Kasumi-1 (cell line): ENCODE data around the gene ADRA2B.
"Not testable (repeated sequence)": the region's sequence is repeated elsewhere in the genome, so short reads cannot be mapped to it uniquely, and the experiment has no call there.

Source experiments
- DNase-seq, 2 experiments: peaks; one replicate each; lab custom pipeline; 2025; lab: John Stamatoyannopoulos, UW

Gene ADRA2B

GRCh38 chr2:96089356-96090195 lies 26.8 kb downstream of the ADRA2B start:
- DNase-seq, result no peak

- DNase-seq, result no peak
Measured at GRCh38 chr2:96088340-96089335, 27.7 kb downstream of the ADRA2B start.

GRCh38 chr2:96087130-96087529 lies 29.2 kb downstream of the ADRA2B start:
- DNase-seq, result no peak

- no peak for DNase-seq
Measured at GRCh38 chr2:96085541-96086355, 30.6 kb downstream of the ADRA2B start.

- DNase-seq, result not testable (repeated sequence)
Measured at GRCh38 chr2:96084858-96085518, 31.4 kb downstream of the ADRA2B start.

GRCh38 chr2:96083989-96084857 lies 32.1 kb downstream of the ADRA2B start:
- no peak for DNase-seq

GRCh38 chr2:96083064-96083939 lies 33.1 kb downstream of the ADRA2B start:
- no peak for DNase-seq

- DNase-seq, result peak in 1 of 2 experiments; percentile 5
Measured at GRCh38 chr2:96082211-96083063, 33.9 kb downstream of the ADRA2B start.

- DNase-seq, result no peak
Measured at GRCh38 chr2:96081042-96081441, 35.3 kb downstream of the ADRA2B start.

GRCh38 chr2:96075199-96075771 lies 41.1 kb downstream of the ADRA2B start:
- DNase-seq, result no peak

- no peak for DNase-seq
Measured at GRCh38 chr2:96074156-96074555, 42.2 kb downstream of the ADRA2B start.

- no peak for DNase-seq
Measured at GRCh38 chr2:96073170-96073775, 43.1 kb downstream of the ADRA2B start.

GRCh38 chr2:96072746-96073145 lies 43.6 kb downstream of the ADRA2B start:
- DNase-seq, result no peak

GRCh38 chr2:96071977-96072491 lies 44.3 kb downstream of the ADRA2B start:
- not testable (repeated sequence) for DNase-seq

GRCh38 chr2:96071087-96071976 lies 45.0 kb downstream of the ADRA2B start:
- DNase-seq, result not testable (repeated sequence)

- DNase-seq, result not testable (repeated sequence)
Measured at GRCh38 chr2:96070351-96070750, 46.0 kb downstream of the ADRA2B start.
